GM12878 (cell line): ENCODE measurements around the gene EZH2. TPM values are rescaled to one million over a fixed set of nuclear protein-coding genes. Genes with fewer than 3 reads are reported as not detected.
A peak's percentile ranks its signal among the peaks of the same experiment; 100 is the strongest.

ENCODE experiments used
- ATAC-seq: fragments of 200-7000 bp; cut with Tn5 transposase; 3 replicates; pipeline ENCODE4 v1.9.1; 2020; ENCODE audit warnings: mild to moderate bottlenecking, moderate library complexity
- BruUV-seq: library from RNA; stranded (reverse); fragments of 400-500 nt; replicated peaks from 2 replicates; lab custom pipeline; 2021; lab: Mats Ljungman, UMichigan
- CTCF ChIA-PET: fragments of 300-600 bp; sonication (Branson Sonifier 250); formaldehyde crosslinking; extraction: SDS; loops from one replicate; lab custom pipeline; 2021; ENCODE audit warnings: inconsistent platforms; lab: Yijun Ruan, JAX
- POLR2A ChIA-PET: fragments of 350-600 bp; formaldehyde crosslinking; extraction: SDS; loops from one replicate; lab custom pipeline; 2021; ENCODE audit warnings: inconsistent platforms; lab: Charles Lee
- RAD21 ChIA-PET: fragments of 300-600 bp; sonication (Branson Sonifier 250); formaldehyde crosslinking; loops from one replicate; lab custom pipeline; 2023; ENCODE audit warnings: antibody characterized with exemption; ENCODE audit not compliant: unreplicated experiment; lab: Charles Lee
- SMC1A ChIA-PET: fragments of 300-600 bp; sonication (Branson Sonifier 250); formaldehyde crosslinking; loops from one replicate; lab custom pipeline; 2023; ENCODE audit not compliant: unreplicated experiment, uncharacterized antibody; lab: Charles Lee
- DNase-seq: peaks from one replicate; pipeline ENCODE4 v3.0.0-alpha.2; 2011; ENCODE audit warnings: low read depth, low spot score
- FAIRE-seq: peaks from 3 replicates; lab custom pipeline; 2011; peaks lifted over from hg19 to GRCh38; lab: Jason Lieb, UNC
- H2AFZ ChIP-seq: 2 replicates; pipeline ENCODE4 v1.6.0; 2011; ENCODE audit warnings: low read depth, low read length, control low read depth; ENCODE audit not compliant: control insufficient read depth
- H3K27ac ChIP-seq: 2 replicates; pipeline ENCODE4 v1.5.1; 2011; ENCODE audit warnings: control low read depth; ENCODE audit not compliant: control insufficient read depth, insufficient read depth
- H3K27me3 ChIP-seq, 2 experiments: replicated peaks in 1 of 2; 2 replicates each; pipeline versions ENCODE4 v1.6.0 to v1.6.1; 2011; ENCODE audit warnings: low read length in 1 of 2; ENCODE audit not compliant: control insufficient read depth in 2 of 2, insufficient read depth in 2 of 2
- H3K36me3 ChIP-seq, 2 experiments: 2 replicates each; pipeline ENCODE4 v1.5.1; 2011; ENCODE audit warnings: low read length in 1 of 2; ENCODE audit not compliant: control insufficient read depth in 2 of 2, insufficient read depth in 2 of 2
- H3K4me1 ChIP-seq: 2 replicates; pipeline ENCODE4 v1.6.1; 2011; ENCODE audit warnings: mild to moderate bottlenecking, low read length, moderate library complexity, mixed read lengths; ENCODE audit not compliant: control insufficient read depth, insufficient read depth
- H3K4me2 ChIP-seq: 2 replicates; pipeline ENCODE4 v1.6.0; 2011; ENCODE audit warnings: control low read depth; ENCODE audit not compliant: control insufficient read depth, insufficient read depth
- H3K4me3 ChIP-seq: fragments of 200-600 bp; sonication (generic); 2 replicates; pipeline ENCODE4 v1.5.1; 2016
- H3K79me2 ChIP-seq: 2 replicates; pipeline ENCODE4 v1.6.0; 2011; ENCODE audit warnings: low read length; ENCODE audit not compliant: control insufficient read depth, insufficient read depth
- H3K9ac ChIP-seq: 2 replicates; pipeline ENCODE4 v1.8.0; 2011; ENCODE audit warnings: low read length, control low read depth, mixed read lengths; ENCODE audit not compliant: control insufficient read depth, insufficient read depth
- H3K9me3 ChIP-seq: replicated peaks from 3 replicates; pipeline ENCODE4 v1.5.1; 2011; ENCODE audit warnings: mild to moderate bottlenecking, low read length; ENCODE audit not compliant: control insufficient read depth, insufficient read depth
- H4K20me1 ChIP-seq: 2 replicates; pipeline ENCODE4 v1.6.0; 2011; ENCODE audit not compliant: control insufficient read depth, insufficient read depth
- BACH1 ChIP-seq: fragments of 450-650 bp; IDR thresholded peaks from 2 replicates; pipeline ENCODE4 v1.6.1; 2017; ENCODE audit warnings: mild to moderate bottlenecking, borderline replicate concordance
- BHLHE40 ChIP-seq, 2 experiments: fragments of 450-650 bp in 1 of 2; IDR thresholded peaks; 2 replicates each; pipeline ENCODE4 v1.6.1; 2011 to 2017; ENCODE audit warnings: low read depth in 2 of 2, borderline replicate concordance in 1 of 2, improper control_type of control experiment in 1 of 2, low read length in 1 of 2, mild to moderate bottlenecking in 1 of 2
- CEBPB ChIP-seq, 2 experiments: fragments of 150-350 bp in 1 of 2; IDR thresholded peaks; 2 replicates each; pipeline ENCODE4 v1.6.1; 2012 to 2014; ENCODE audit warnings: low read depth in 2 of 2, low read length in 2 of 2, borderline replicate concordance in 1 of 2, inconsistent platforms in 1 of 2
- CUX1 ChIP-seq: IDR thresholded peaks from 2 replicates; pipeline ENCODE4 v1.6.1; 2012; ENCODE audit warnings: improper control_type of control experiment, low read depth, low read length; ENCODE audit not compliant: insufficient replicate concordance
- EGR1 ChIP-seq, 2 experiments: IDR thresholded peaks; 1 replicate in 1 of 2; 2 replicates in 1 of 2; pipeline ENCODE4 v1.6.1; 2011 to 2012; ENCODE audit warnings: low read depth in 2 of 2, low read length in 2 of 2, borderline replicate concordance in 1 of 2, mild to moderate bottlenecking in 1 of 2, moderate library complexity in 1 of 2
- GABPA ChIP-seq: IDR thresholded peaks from 2 replicates; pipeline ENCODE4 v1.6.1; 2014; ENCODE audit warnings: antibody characterized with exemption, low read depth, mild to moderate bottlenecking, inconsistent platforms
- IKZF1 ChIP-seq: fragments of 450-650 bp; conservative IDR thresholded peaks from 2 replicates; pipeline ENCODE4 v1.6.1; 2017; ENCODE audit warnings: antibody characterized with exemption, mild to moderate bottlenecking
- IKZF2 ChIP-seq, 2 experiments: fragments of 450-650 bp; IDR thresholded peaks; 2 replicates each; pipeline ENCODE4 v1.6.1; 2017; ENCODE audit warnings: mild to moderate bottlenecking in 2 of 2, moderate library complexity in 2 of 2
- MTA2 ChIP-seq: fragments of 450-650 bp; IDR thresholded peaks from 2 replicates; pipeline ENCODE4 v1.6.1; 2016; ENCODE audit warnings: low read depth, mild to moderate bottlenecking, moderate library complexity
- NR2C2 ChIP-seq: IDR thresholded peaks from 2 replicates; pipeline ENCODE4 v1.6.1; 2011; ENCODE audit warnings: borderline replicate concordance, low read depth; ENCODE audit not compliant: control insufficient read depth, insufficient read length
- POLR2AphosphoS5 ChIP-seq: IDR thresholded peaks from 2 replicates; pipeline ENCODE4 v1.6.1; 2011; ENCODE audit warnings: mild to moderate bottlenecking, low read length, inconsistent platforms
- RELA ChIP-seq: fragments of 450-650 bp; IDR thresholded peaks from 2 replicates; pipeline ENCODE4 v1.8.0; 2014; ENCODE audit warnings: borderline replicate concordance; ENCODE audit not compliant: partially characterized antibody
- SRF ChIP-seq, 2 experiments: IDR thresholded peaks; 2 replicates each; pipeline ENCODE4 v1.6.1; 2011; ENCODE audit warnings: low read depth in 2 of 2, low read length in 2 of 2, mild to moderate bottlenecking in 1 of 2, moderate library complexity in 1 of 2
- TARDBP ChIP-seq: IDR thresholded peaks from 2 replicates; pipeline ENCODE4 v1.6.1; 2016; ENCODE audit warnings: borderline replicate concordance
- TBL1XR1 ChIP-seq: IDR thresholded peaks from 2 replicates; pipeline ENCODE4 v1.6.1; 2012; ENCODE audit warnings: low read depth, low read length, improper control_type of control experiment
- YY1 ChIP-seq: IDR thresholded peaks from 2 replicates; pipeline ENCODE4 v1.6.1; 2011; ENCODE audit warnings: low read depth, mild to moderate bottlenecking, low read length
- WGBS: methylation state at CpG from one replicate; pipeline ENCODE4 v1.1.6; 2016; ENCODE audit warnings: low lambda C conversion rate; ENCODE audit not compliant: insufficient replicate concordance, insufficient coverage; ENCODE audit errors: missing lambda C conversion rate; 5-methylcytosine and 5-hydroxymethylcytosine counted together
- in situ Hi-C: fragments of 300-500 bp; cut with MboI; formaldehyde crosslinking; loops from 9 replicates; pipeline ENCODE4 v1.14.3; 2018; ENCODE audit warnings: mixed read lengths
- intact Hi-C: fragments of 100-400 bp; cut with micrococcal nuclease; formaldehyde crosslinking; loops from one replicate; pipeline ENCODE4 v1.14.2; 2022; ENCODE audit not compliant: unreplicated experiment
- polyA plus RNA-seq, 11 experiments: library from polyadenylated mRNA; depleted of rRNA in 4 of 11; unstranded in 6 of 11; stranded (reverse) in 5 of 11; fragments of >200 nt; fragmentation: Nextera tagmentation in 4 of 11; fragmentation: Illumina TruSeq in 1 of 11; extraction: Ambion mirVana in 4 of 11; extraction: Trizol in 1 of 11; gene quantifications; 1 replicate in 1 of 11; 2 replicates in 10 of 11; pipeline versions ENCODE4 v1.2.1 to v1.2.3, GENCODE V29; 2011 to 2016; ENCODE audit warnings: inconsistent platforms in 2 of 11, missing spikeins in 2 of 11, low read depth in 1 of 11
- total RNA-seq, 4 experiments: library from RNA; depleted of rRNA in 3 of 4; stranded (reverse); fragments of >200 nt in 3 of 4; fragmentation: Illumina TruSeq in 1 of 4; extraction: Trizol in 1 of 4; gene quantifications; 2 replicates each; pipeline versions ENCODE4 v1.2.1 to v1.2.3, GENCODE V29; 2013 to 2021

EZH2 gene
- total and polyA plus RNA-seq, 10 of the 15 experiments (the other 5 are each of a cell fraction or from before 2014, with no cell fraction given) = 19.4 to 69.6 (median 40.8) TPM

DNA sequence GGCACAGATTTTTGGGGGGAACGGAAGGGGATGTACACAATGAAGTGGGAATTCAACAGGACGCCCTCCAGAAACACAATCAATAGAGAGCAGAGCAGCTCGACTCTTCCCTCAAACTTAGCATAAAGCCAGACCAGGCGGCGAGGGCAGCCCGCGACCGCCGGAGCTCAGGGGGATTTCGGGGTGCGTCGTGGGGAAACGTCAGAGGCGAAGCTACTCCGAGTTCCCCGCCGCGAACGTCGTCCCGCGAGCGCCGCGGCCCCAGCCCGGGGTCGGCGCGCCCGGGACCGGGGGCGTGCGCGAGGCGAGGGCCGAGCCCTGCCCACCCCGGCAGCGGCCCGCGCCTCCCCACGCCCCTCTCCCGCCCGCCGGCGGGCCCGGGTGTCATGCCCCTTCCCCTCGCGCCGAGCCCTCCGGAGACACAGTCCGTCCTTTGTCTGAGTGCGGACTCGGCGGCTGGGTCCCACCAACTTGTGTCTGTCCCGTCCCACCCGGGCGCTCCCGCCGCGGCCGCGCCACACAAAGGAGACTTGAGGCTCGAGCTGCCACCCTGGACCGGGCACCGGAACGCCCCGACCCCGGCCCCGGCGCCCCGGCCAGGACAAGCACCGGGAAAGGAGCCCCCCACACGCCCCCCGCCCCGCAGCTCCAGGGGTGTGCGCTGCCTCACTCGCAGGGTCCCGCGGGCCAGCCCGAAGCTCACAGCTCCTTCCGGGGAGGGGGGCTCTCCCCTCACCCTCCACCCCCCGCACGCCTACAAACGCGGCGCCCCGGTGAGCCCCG lies 634 bp downstream of the EZH2 start:
- ChIA-PET RAD21 (interaction anchor here (1.4 to 1.5 kb wide), 4 partner anchors 11 to 79 kb away, joined by 4 to 7 read pairs (median 4); no protein-coding TSS in a partner anchor), SMC1A (interaction anchor here (0.8 to 1.6 kb wide), 9 partner anchors 9 to 307 kb away, joined by 3 to 8 read pairs (median 3); no protein-coding TSS in a partner anchor), POLR2A (interaction anchor here (0.8 to 1.7 kb wide), 6 partner anchors 10 to 318 kb away, joined by 4 to 14 read pairs (median 4); no protein-coding TSS in a partner anchor), CTCF (interaction anchor here (1.2 to 1.9 kb wide), 3 partner anchors 10 to 309 kb away, joined by 4 to 6 read pairs (median 6); no protein-coding TSS in a partner anchor)
- Histone ChIP-seq H3K4me1 (no peaks in the 10 kb centered on the region), H3K9ac (peak overlapping the region; percentile 72), H3K27ac (peak overlapping the region; percentile 72), H3K4me2 (peak overlapping the region; percentile 92), H3K27me3 (no peaks in the 10 kb centered on the region), H3K9me3 (no peaks in the 10 kb centered on the region), H2AFZ (peak overlapping the region; percentile 59), H3K79me2 (peaks cover 61% of the 10 kb centered on the region), H3K36me3 (peaks cover 0 to 3% of the 10 kb centered on the region in 2 experiments; a peak in 1 of 4 replicates), H3K4me3 (peak overlapping the region; percentile 84), H4K20me1 (no peaks in the 10 kb centered on the region)
- FAIRE-seq (no peak), ATAC-seq (peak; percentile 25), DNase-seq (no peak)
- intact Hi-C loops (loop anchor here (2.0 to 10.0 kb wide), 5 partner anchors 27 to 179 kb away; partner anchors contain the start of gene PDIA4), in situ Hi-C loops (no loop called here)
- 2% methylated on average over 32 of the region's 88 CpGs for WGBS
- BruUV-seq = no TSS peak
- TF ChIP-seq GABPA (no peak), RELA (peak; percentile 63), TARDBP (no peak), IKZF2 (IDR thresholded peaks at IDR 0.05) (no peak), EGR1 (IDR thresholded peaks at IDR 0.05; ENCODE audit: borderline replicate concordance in 1 of 2, low read depth in 2 of 2, low read length in 2 of 2) (peak in 1 of 2 experiments; percentile 33; a peak in 1 of 3 replicates), BHLHE40 (IDR thresholded peaks at IDR 0.05; ENCODE audit: borderline replicate concordance in 1 of 2, low read depth in 2 of 2, low read length in 1 of 2) (peak in 1 of 2 experiments; percentile 44; a peak in 1 of 4 replicates), SRF (IDR thresholded peaks at IDR 0.05; ENCODE audit: low read depth in 2 of 2, low read length in 2 of 2) (no peak), NR2C2 (no peak), TBL1XR1 (no peak), CEBPB (IDR thresholded peaks at IDR 0.05; ENCODE audit: borderline replicate concordance in 1 of 2, low read depth in 2 of 2, low read length in 2 of 2) (no peak), BACH1 (peak; percentile 71; the same call in 1 of the 2 replicates), MTA2 (no peak), POLR2AphosphoS5 (peak; percentile 64; the same call in 1 of the 2 replicates), CUX1 (no peak), YY1 (no peak), IKZF1 (peak; percentile 16; the same call in 1 of the 2 replicates)
